HG03060 (cell line): ENCODE results near the gene NKAIN2.
"Not testable (repeated sequence)": the region's sequence is repeated elsewhere in the genome, so short reads cannot be mapped to it uniquely, and the experiment has no call there.

Experiments
- ATAC-seq: cut with Tn5 transposase; IDR thresholded peaks from one replicate; pipeline ENCODE4 v1.9.1; 2021; ENCODE audit warnings: low read depth, moderate number of reproducible peaks; ENCODE audit not compliant: unreplicated experiment

Gene NKAIN2

DNA sequence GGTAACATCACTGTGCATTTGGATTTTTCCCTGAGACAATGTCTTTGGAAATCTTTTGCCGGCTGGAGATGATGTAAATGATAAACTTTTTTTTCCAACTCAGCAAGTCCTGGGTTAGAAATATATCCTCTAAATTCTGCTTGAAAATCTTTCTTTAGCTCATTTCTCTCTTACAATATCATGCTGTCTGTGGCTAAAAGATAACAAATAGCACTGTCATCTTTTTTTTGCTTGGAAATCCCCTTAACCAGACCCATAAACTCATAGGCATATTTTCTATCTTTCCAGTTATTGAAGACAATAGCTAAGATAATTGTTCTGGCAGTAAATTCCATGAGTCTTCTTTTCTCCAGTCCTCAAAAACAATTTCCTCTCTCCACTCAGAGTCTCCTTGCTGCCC, 481.5 kb downstream of the NKAIN2 start:
- ATAC-seq: no peak

DNA sequence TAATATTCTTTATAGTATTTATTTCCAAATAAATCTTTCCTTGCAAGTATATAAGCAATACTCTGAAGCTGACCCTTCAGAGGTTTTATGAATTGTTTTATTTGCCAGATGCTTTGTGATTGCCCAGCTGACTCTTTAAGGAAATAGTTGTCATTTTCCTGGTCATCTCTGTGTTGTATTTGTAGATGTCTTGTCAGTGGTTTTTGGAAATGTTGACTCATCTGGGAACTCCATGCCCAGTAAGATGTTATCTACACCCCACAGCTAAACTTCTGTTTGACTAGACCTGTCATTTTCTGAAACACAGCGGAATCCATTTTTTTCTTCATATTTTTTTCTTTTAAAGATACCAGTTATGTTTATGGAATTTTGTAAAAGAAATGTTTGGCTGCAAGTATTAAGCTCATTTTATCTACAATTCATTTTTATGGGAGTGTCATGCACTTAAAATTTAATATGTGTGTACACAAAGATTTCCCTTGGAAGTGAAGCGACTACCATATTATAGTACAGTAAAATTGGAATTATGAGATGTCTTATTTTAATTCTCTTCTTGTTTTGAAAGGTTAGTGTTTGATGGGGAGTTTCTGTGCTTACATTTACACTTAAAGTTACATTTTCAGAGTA, 491.0 kb downstream of the NKAIN2 start:
- ATAC-seq: no peak

DNA sequence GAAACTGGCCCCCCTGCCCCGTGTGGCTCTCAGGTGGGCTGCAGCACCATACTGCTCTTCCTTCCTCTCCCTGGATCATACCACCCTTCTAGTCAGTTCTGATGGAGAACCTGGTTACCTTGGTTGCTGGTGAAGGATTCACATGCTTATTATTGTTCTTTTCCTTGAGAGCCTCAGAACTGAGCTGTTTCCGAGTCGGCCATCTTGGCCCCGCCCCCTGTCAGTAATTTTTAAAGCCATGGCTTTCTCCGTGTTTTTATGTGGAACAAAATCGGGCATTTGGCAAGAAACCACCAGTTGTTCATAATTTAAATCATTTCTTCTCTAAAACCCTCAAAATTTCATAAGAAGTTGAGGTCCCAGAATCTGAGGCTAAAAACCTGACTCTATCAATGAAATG, 493.8 kb downstream of the NKAIN2 start:
- no peak for ATAC-seq

DNA sequence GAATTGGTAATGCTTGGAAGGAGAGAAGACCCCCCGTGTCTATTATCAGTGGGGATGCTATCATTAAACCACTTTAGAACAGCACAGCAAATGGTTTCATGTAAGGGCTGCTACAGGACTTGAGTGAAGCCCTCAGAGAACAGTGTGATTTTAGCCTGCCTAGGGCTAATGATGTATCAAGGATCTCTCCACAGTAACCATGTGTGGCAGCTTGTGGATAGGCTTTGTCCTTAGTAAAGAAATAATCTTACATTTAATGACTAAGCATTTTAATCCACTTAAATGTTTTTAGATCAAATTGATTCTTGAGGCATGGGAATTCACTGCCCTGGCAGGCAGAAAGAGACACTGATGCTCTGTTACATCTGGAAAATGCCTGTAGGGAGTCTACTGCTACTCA, 495.1 kb downstream of the NKAIN2 start:
- ATAC-seq: no peak

DNA sequence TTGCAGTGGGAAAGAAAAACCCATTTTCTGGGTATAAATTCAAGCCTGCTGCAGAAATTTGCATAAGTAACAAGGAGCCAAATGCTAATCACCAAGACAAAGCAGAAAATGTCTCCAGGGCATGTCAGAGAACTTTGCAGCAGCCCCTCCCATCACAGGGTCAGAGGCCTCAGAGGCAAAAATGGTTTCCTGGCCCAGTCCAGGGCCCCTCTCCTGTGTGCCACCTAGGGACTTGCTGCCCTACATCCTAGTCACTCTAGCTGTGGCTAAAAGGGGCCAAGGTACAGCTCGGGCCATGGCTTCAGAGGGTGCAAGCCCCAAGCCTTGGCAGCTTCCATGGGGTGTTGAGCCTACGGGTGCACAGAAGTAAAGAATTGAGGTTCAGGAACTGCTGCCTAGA, 497.2 kb downstream of the NKAIN2 start:
- not testable (repeated sequence) for ATAC-seq

DNA sequence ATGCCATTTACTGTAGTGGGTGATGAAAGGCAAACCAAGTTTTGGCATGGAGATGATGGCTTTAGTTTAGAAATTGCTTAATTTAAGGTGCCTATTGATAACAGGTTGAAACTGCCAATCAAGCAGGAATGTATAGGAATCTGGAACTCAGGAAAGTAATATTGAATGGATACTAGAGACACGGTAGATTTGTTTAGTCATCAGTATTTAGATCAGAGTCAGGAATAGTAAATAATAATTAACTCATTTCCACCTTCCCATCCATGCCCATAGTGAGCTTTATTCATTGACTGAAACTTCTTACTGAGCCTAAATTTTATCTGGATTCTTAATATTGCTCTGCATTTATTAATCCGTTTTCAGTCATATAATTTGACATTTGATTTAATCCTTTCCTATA, 500.3 kb downstream of the NKAIN2 start:
- no peak for ATAC-seq

DNA sequence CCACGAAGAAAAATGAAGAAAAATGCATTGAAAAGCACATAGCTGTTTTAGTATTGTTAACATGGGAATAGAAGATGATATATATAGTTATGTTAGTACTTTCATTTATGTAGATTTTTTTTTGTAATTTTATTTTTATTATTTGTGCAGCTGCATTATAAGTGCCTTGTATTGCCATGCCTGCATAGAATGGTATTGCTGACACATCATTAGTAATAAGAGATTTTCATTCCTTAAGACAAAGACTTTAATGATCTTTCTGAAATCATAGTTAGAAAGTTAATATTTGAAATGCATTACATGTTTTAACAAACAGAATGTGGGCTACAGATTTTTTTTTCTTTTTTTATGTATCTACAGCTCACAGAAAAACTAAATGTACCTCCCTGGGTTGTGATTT, 506.5 kb downstream of the NKAIN2 start:
- ATAC-seq: no peak

DNA sequence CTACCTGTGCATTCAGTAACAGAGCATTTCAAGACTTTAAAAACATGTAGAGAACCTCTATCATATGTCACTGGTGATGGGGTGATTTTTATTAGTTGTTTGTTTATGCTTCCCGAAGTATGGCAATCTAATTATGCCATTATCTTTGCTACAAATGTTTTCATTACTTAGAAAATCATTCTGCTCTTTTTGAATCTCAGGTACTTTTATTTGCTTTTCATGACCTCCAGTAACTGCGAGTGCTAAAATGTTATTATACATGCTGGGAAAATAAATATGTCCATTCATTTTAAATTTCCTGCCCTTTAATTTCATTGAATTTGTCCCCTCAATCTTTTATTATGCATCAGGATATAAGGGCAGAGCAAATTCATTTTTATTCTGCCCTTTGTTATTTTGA, 515.7 kb downstream of the NKAIN2 start:
- ATAC-seq: no peak

DNA sequence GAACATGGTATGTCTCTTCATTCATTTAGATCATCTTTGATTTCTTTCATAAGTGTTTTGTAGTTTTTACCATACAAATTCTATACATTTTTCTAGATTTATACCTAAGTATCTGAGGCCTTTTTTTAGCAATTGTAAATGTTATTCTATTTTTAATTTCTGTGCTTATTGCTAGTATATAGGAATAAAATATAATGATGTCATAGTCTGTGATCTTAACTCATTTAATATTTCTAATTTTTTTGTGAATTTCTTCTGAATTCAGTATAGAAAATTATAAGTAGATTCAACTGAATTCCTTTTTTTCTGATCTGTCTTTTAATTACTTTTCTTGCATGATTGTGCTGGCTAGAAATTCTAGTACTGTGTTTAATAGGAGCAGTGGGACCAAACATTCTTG, 520.6 kb downstream of the NKAIN2 start:
- ATAC-seq: no peak

DNA sequence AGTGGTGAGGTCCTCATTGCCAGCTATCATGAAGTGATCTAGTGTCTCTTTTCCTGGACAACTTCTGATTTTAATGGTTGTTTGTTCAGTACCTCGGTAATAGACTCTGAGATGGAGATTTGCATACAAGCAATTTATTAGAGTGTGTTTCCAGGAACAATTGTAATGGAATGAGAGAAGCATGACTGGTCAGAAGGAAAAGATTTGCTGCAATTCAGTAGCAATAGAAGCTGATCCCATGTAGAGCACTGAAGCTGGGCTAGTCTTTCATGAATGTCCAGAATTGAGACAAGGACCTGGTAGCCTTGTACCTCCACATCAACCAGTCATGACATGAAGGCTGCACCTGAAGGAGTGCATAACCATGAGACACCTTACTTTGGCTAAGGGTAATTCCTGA, 526.5 kb downstream of the NKAIN2 start:
- ATAC-seq: no peak

DNA sequence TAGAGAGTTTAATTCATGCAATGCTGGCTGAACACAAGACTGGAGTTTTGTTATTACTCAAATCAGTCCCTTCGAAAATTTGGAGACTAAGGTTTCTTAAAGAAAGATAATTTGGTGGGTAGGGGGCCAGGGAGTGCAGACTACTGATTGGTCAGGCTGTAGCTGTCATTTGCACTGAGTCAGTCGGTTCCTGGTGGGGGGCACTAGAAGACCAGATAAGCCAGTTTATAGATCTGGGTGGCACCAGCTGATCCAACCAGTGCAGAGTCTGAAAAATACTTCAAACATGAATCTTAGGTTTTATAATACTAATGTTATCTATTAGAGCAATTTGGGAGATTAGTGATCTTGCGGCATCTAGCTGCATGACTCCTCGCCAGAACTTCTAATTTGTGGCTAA, 530.7 kb downstream of the NKAIN2 start:
- ATAC-seq: no peak

DNA sequence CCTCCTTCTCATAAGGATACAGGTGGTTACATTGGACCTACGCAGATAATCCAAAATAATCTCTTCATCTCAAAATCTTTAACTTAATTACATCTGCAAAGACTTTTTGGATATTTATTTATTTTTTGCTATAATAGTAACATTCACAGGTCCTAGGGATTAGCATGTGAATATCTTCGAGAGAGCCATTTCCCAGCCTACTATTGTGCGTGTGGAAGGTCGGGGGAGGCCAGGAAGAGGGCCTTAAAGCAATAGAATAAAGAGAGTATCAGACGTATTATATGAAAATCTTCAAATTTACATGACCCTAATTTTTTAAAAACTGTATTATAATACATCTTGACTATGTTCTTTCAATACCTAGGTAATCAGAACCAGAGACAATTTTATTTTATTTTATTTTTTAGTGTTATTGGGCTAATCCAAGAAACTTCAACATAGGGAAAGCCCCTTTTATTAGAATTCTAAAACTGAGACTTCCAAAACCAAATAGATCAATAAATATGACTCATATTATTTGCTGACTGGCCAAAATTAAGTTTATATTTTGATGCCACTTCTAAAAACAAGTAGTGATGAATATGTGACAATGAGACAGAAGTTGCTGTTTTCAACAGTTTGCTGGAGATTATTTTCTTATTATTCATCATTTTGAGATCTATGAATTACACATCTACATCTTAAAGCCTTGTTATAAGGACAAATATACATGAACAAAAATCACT, 536.1 kb downstream of the NKAIN2 start:
- no peak for ATAC-seq

DNA sequence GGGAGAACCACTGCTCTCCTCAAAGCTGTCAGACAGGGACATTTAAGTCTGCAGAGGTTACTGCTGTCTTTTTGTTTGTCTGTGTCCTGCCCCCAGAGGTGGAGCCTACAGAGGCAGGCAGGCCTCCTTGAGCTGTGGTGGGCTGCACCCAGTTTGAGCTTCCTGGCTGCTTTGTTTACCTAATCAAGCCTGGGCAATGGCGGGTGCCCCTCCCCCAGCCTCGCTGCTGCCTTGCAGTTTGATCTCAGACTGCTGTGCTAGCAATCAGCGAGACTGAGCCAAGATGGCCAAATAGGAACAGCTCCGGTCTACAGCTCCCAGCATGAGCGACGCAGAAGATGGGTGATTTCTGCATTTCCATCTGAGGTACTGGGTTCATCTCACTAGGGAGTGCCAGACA, 544.7 kb downstream of the NKAIN2 start:
- not testable (repeated sequence) for ATAC-seq

DNA sequence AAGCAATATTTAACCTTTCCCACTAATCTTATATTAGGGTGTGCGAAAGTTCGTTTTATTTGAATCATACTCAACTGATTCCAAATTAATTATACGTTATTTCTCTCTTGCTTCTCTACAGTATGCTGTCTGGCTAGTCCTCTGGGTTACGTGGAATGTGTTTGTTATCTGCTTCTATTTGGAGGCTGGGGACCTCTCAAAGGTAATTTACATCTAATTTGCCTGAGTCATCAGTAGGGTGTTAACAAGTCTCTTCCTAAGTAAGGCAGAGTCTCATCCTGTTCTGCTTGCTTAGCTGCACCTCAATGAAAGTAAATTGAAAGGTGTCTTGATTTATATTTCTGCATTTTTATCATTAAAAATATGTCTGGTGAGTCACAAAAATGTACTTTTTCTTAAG, 551.5 kb downstream of the NKAIN2 start:
- ATAC-seq: no peak

DNA sequence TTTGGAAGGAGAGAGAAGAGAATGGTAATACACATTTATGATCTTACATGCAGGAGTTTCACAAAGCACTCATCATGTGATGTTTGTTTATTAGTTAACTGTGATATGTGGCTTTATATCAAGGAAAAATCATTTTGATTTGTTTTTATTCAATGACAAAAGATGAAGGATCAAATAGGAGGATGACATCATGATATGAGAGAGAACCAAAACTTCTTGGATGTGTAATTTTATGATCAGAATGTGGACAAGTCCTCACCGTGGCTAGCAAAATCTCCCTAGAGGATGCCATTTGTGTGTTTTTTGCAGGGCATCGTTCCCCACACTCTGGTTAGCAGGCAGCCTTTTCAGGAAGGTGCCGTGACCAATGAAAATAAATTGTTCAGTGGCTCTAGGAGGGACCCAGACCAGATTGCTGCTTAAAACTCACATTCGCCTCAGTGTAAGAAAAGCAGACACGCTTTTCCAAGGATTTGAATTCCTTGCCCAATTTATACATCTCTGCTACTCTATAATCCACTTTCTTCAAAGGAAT, 552.7 kb downstream of the NKAIN2 start:
- ATAC-seq: no peak

DNA sequence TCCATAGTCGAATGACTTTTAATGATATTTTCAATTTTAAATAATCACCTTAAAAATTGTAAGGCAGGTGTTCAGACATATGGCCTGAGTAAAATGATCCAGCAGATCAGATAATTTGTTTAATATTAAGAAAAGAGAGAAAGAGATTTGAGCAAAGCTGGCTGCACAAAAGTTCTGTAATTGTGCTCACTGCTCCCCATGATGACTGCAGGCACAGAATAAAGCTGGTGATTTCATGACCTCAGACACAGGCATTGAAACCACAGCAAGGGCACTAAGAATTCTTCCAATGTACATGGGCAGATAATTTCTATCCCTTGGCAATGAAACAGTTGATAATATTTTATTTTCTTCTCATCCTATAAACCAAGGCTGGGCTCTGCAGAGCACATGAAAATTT, 553.1 kb downstream of the NKAIN2 start:
- no peak for ATAC-seq

DNA sequence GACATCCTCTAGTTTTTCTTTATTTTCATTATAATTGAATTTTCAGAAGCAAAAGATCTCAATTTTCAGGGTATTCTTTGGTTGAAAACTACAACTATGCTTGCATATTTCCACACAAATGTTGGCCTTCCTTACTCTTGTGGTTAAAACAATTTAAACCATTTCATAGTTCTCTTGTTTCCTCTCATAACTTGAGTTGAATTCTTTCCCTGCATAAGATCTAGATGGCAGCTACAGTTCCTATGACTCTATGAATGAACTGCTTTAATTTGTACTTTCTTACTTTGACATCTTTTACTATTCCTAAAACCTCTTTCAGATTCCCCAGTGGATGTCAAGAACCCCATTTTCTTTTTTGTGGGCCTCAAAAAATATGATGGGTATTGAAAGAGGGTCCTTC, 564.5 kb downstream of the NKAIN2 start:
- no peak for ATAC-seq

DNA sequence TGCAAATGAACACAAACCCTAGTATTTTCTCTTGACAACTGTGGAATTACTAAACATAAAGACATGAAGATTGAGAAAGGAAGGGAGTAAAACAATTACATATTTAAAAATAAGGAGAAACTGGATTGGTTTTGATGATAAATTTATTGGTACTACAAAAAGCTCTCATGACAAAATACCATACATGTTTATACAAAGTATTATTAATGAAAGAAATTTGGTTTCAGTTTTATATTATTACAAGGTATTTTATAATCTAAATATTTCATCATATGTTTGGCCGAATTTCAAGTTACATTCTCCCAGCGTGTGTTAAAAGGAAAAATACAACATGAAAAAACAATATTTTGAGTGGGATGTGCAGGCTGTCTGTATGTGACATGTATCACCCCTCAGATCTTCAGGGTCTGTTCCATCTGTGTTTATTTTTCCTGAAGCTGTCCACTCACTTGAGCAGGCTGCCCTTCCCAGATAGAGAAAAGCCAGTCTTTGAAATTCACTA, 568.4 kb downstream of the NKAIN2 start:
- ATAC-seq: no peak

DNA sequence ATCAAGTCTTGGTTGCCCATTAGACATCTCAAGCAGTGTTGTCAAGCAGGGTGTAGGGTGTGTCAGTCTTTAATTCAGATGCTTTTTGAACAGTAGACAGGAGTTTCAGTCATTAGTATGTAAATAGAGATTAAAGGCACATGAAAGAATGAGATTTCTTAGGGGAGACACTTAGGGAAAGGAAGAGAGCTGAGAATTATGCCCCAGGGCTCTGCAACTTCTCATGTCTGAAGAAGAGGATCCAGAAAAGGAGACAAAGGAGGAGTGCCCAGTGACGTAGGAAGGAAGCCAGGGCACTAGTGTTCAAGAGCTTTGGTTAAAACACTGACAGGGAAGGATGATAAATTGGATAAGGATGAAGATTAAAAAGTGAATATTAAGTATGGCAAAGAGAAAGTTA, 569.7 kb downstream of the NKAIN2 start:
- no peak for ATAC-seq

DNA sequence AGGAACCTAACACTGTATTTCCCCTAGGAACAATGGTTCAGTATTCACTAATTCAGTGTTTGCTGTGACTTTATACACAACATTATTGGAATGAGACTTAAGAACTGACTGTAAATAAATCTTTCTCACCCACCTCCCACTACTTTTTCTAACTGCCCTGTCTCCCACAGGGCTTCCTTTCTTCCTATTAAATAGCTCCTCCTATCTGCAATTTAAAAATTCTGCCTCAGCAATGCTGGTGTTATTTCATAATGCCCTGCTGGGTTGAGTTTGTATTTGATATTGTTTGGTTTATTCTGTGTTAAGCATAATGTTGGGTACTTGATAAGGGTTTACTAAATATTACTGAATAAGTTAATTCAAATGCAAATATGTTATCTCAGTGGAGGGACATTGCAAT, 585.5 kb downstream of the NKAIN2 start:
- no peak for ATAC-seq

DNA sequence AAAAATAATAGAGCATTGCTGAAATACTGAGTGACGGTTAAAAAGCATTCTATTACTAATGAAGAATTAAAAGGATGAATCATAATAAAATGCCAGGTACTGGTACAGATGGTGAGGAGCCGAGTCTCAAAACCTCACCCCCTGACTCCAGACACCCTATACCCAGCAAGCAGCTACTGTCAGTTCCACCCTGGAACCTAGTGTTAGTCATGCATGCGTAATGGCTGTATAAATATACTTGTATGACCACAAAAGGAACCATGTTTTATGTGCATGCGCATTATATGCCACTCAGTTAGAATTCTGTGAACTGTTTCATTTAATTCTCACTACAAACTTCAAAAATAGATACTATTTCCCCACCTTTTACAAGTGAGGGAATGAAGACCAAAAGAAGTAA, 589.9 kb downstream of the NKAIN2 start:
- no peak for ATAC-seq

DNA sequence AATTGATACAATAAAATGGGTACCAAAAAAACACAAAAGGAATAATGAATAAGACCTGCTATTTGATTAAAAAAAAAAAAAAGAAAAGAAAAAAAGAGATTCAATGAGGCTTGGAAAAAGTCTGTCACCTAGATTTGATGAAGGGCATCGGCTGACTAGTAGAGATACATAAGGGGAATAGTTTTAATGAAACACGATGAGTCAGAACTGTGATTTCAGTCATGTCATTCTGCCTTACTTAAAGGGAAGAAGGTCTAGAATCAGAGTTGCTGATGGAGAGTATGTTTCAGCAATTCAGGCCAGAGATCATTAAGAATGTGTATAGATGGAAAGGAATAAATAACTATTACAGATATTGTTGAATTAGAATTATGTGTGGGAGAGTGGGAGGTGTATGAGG, 592.7 kb downstream of the NKAIN2 start:
- ATAC-seq: no peak
